Suprapubic skin (tissue), 3 donors: ENCODE measurements around the gene CACNB4.

Source experiments
- EP300 ChIP-seq: sonication (generic); formaldehyde crosslinking; IDR thresholded peaks from one replicate; pipeline ENCODE4 v1.6.1; 2017; ENCODE audit warnings: antibody characterized with exemption
- TF ChIP-seq, protein P1 (sequence below), 2 donors: fragments of 200-600 bp in 1 of 2; fragments of 450-650 bp in 1 of 2; sonication (generic) in 1 of 2; IDR thresholded peaks; one replicate each; pipeline ENCODE4 v1.5.1; 2016 to 2019; ENCODE audit warnings: antibody characterized with exemption in 2 of 2, mild to moderate bottlenecking in 1 of 2, moderate library complexity in 1 of 2

DNA sequence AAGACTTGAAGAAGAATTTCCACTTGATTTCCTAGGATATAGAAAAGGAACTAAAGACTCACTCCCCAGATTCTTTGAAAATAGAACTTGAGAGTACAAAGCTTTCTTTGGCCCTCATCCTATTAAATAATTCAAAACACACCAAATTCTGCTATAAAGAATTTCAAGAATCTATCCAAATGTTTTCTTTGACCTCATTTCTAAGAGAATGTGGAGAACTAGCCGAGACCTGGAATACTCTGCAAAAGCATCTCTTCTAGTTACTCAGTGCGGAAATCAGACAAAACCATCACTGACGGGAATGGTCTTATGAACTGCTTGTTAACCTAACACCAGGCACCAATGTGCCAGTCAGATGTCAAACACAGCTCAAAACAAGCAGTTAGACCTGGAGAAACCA is 226.4 kb downstream of the CACNB4 start:
- no peak for TF ChIP-seq EP300
- TF ChIP-seq, protein P1, sequence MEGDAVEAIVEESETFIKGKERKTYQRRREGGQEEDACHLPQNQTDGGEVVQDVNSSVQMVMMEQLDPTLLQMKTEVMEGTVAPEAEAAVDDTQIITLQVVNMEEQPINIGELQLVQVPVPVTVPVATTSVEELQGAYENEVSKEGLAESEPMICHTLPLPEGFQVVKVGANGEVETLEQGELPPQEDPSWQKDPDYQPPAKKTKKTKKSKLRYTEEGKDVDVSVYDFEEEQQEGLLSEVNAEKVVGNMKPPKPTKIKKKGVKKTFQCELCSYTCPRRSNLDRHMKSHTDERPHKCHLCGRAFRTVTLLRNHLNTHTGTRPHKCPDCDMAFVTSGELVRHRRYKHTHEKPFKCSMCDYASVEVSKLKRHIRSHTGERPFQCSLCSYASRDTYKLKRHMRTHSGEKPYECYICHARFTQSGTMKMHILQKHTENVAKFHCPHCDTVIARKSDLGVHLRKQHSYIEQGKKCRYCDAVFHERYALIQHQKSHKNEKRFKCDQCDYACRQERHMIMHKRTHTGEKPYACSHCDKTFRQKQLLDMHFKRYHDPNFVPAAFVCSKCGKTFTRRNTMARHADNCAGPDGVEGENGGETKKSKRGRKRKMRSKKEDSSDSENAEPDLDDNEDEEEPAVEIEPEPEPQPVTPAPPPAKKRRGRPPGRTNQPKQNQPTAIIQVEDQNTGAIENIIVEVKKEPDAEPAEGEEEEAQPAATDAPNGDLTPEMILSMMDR (IDR thresholded peaks at IDR 0.05): no peak
